Stimulated activated CD4-positive, alpha-beta T cell treated with anti-CD3 and anti-CD28 coated beads, Interleukin-4, amount 100 ng/mL, for 1 hour (primary cell): ENCODE measurements around the gene TXNDC11.

Source experiments
- DNase-seq: peaks from one replicate; pipeline ENCODE4 v3.0.0-alpha.2; 2020

Gene TXNDC11

DNA sequence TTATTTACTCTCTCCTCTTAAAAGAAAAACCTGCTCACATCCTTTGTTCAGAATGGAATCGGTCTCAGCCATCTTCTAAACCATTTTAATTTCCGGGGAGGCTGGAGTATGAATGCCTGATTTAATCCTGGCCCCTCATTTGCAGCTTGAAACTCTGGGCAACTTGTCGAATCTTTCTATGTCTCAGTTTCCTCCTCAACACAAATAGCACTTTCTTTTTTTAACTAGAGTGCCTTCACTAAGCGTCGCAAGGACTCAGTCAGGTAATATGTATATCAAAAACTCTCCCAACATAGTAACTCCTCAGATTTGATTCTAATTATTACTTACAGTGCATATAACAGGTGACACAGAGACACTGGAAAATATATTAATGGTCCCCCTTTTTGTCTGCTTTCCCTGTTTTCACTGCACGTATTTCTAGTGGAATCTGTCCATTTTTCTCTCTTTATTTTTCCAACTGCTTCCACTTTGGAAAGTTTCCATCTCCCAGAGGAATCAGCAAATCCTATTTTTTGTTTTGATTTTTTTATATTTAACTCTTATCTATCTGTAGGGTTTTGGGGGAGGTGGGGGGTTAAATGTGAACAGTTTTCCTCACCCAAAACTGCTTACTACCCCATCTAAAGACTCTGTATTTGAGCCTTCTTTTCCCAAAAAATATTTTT is 55.8 kb downstream of the TXNDC11 start:
- no peak for DNase-seq

DNA sequence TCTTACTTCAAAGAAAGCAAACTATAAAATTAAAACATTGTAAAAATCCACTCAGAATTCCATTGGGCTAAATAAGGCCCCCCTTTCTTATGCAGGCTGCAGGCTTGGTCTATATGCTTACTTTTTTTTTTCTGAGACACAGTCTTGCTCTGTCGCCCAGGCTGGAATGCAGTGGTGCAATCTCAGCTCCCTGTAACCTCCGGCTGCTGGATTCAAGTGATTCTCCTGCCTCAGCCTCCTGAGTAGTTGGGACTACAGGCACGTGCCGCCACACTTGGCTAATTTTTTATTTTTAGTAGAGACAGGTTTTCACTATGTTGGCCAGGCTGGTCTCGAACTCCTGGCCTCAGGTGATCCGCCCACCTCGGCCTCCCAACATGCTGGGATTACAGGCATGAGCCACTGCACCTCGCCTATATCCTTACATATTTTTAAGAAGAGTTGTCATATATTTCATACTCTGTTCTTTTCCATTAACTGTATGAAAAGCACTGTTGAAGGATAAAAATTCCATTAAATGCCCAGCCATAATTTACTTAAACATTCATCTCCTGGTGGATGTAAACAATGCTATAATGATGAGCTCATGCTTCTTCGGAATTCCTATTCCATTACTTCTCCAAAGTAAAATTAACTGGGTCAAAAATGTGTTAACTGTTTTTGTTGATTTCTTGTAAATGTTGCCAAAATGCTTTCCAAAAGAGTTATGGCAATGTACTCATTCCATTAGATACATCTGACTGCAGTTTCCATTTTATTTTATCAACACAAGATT is 56.6 kb downstream of the TXNDC11 start:
- no peak for DNase-seq

DNA sequence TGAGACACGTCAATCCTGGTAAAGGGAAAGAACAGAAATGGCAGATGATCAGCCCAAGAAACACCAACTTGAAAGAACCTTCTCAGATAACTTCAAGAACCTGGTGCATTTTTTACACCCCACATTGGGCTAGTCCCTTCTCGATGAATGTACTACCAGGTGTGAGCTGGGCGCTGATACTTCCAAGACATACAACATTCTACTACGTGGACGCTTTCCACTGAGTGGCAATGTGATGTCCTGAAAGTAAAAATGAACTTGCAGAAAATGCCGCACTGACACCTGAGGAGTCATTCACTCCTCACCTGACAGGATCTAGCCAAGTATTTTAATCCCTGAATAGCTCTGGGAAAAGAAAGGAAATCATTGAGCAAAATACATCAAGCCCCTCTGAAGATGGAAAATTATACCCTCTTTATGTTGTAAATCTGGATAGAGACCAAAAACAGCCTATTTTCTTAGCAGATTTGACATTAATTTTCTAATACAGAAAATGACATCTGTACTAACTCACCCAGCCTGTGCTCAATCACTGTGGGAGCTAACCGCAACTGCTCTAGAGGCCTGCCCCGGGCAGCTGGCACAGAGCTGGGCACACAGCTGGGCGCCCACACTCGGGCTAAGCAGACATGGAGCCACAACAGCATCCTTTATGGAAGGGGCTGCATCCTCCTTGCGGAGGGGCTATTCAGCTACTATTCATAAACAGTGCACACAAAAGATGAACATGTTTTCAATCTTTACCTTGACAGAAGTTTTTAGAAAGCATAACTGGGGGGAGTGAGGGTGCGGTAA is 58.2 kb downstream of the TXNDC11 start:
- no peak for DNase-seq

DNA sequence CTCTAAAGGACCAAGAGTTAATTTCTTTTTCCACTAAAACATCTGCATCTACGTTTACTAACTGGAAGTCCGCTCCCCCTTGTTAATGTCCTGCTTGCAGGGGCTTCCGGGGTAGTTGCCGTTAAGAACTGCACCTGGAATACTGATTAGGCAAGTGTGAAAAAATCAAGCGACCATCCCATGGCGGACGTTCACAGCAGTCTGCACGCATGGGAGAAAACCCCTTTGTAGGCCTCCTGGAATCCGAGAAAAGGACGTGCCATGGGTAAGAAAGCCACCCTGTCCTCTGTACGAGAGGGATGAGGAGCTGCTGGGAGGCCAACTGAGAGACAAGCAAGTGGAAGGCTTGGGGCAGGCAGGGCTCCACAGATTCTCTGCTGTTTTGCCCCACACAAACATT is 59.5 kb downstream of the TXNDC11 start:
- no peak for DNase-seq

DNA sequence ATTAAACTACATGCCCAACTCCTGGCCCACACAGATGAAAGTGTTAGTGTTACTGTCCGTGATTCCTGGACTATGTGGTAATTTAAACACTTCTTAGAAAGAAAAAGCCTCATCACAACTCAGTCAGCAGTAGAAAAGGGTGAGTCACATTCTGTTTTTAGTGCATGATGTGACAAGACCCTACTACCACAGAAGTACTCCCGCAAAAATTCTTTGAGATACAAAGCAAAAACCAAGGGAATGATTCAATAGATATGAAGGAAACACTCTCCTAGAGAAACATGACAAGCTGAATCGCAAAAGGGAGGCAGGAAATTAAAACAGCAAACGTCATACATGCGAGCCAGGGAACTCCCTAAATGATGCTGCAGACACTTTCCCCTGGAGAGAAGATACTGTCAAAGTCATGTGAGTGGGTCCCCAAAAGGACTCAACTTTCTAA is 60.0 kb downstream of the TXNDC11 start:
- DNase-seq = no peak

DNA sequence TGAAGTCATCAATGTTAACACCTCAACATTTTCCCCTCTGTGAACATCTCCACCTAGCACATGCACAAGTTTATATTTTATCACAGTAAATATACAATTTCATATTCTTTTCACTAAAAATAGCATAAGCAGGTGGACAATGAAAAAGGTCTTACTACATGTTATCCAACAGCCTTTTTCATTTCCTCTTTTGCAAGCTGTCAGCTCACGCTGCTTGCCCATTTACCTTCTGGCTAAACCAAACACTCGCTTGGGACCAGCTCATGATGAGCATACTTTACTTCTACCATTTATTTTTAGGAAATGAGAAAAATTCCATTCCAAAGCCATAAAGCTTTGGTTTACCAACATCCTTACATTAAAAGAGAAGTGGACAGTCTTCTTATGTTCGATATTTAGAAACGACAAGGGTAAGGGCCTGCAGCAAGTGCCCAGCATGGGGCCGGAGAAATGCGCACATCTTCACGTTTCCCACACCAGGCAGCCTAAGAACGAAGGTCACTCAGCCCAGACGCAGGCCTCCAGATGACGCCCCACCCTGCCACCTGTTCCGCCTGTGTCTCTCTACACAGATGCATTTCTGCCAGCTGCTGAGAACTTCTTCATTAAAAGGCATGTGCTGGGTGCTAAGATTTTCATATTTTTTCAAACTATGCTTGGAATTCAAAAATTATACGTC is 60.5 kb downstream of the TXNDC11 start:
- DNase-seq = no peak

DNA sequence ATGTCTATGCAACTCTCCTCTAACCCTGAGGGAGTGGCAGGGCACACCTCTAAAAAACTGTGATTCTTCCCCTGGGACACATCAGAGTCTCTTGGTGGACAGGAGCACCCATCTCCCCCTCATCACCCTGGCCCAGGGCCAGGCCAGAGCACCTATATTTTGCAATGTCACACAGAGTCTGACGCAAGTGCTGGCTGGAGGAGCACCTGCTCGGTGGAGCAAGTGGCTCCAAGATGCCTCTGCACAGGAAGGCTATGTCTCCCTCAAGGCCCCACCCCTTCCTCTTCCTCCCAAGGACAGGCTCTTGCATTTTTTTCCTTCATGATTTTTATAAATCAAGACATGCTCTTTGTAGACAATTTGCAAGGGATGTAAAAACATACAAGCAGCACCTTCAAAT is 61.1 kb downstream of the TXNDC11 start:
- no peak for DNase-seq

DNA sequence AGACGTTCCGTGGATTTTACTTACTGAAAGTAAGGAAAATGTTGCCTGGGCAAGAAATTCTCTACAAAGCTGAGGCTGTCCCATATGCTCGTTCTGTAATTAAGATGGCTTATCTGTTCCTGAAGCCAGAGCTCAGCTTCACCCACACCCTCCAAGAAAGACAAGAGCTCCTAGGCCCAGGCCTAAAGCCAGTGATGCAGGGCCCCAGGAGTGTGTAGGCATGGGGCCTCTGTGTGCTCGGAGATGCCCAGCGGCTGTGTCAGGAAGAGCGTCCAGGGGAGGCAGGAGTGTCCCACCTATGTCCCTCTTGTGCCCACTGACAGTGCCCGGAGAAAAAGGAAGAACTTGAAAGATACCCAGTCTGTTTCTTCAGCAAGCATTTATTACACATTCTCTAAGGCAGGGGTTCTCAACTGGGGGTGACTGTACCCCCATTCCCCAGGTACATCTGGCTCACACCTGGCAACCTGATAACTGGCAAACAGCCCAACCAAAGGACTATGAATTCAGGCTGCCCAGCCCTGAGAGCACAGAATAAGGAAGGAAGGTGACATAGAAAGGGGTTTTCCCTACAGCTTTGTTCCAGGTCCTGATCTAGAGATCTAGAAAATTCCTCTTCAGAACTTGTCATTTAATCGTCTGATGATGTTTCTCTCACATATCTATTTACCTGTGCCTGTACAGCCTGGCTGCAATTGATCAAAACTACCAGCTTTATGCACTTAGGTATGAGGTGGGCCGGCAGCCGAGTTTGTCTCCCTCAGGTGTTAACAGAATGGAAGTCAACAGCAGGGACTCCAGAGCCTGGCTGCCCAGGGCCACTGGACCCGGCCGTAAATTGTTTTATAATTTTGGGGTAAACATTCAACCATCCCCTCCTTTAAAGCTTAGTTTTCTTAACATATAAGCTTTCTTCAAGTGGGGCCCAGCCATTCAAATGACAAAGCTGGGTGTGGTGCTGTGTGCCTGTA is 62.4 kb downstream of the TXNDC11 start:
- DNase-seq = no peak

DNA sequence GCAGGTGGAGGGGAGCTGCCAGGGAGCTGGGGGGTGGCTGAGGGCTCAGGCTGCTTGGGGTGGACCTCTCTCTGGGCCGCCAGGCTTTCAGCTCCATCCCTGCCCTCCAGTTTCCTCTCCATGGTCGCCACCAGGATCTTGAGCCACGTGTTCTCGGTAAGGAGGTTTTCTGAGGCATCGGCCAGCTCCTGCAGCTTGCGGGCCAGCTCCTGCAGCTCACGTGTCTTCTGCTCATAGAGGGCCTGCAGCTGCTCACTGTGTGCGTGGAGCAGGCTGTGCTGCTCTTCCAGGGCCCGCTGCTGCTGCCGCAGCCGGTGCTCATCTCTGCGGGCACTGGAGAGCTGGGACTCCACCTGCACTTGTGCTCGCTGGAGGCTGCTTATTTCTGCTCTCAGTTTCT is 63.4 kb downstream of the TXNDC11 start:
- no peak for DNase-seq

DNA sequence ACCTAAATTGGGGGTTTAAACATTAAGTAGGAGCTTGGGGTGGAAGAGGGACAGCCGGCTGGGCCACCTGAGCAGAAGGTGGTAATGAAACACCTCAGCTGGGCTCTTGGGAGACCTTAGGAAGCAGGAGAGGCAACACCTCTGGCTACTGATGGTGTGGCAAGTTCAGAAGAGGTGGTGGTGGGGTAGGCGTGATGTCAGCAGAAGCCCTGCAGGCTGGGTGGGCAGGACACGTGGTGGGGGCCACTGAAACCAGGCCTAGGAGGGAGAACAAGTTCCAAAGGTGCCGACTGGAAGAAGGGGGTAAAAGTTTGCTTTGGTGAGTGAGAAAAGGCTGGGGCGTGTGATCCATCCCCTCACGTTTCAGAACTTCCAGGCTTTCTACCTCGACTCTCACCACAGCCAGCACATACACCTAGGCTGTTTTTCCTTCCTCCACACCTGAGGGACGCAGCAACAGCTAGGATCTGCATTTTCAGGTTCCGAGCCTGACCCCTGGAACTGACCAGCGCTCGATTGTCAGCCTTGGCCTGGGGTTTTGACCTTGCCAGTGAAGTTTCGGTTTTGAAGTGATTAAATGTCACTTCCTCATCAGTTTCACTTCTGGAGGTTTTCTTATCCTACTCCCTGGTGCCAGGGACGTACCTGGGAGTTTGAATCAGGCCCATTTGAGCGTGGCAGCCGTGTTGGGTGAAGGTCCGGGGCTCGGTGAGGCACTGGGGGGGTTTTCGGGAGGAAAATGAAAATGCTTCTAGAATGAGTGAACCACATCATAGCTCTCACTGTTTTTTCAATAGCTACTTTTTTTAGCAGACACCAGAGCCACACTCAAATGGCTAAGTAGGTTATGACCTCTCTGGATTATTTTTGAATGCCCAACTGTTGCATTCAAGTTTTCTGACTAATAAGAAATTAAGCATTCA is 64.4 kb downstream of the TXNDC11 start:
- no peak for DNase-seq

DNA sequence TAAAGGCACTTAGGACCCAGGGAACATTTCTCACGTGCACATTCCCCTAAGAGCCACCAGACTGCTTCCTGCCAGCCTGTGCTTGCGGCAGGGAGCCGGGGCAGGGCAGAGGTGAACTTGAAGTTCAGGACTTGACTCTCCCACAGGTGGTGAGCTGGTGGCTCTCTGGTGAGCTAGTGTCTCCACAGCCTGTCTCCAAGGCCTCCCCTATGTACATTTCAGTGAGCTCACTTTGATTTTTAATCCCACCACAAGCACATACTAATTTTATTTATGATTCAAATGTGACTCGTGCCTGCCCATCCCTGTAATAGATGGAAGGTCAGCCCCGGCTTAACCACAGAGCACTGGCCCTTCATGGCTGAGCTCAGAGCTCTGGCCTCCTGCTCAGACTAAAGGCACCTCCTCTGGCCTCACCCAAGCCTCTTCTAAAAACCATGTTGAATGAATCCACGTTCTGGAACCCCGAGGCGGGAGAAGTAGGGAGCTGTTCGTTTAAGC is 65.2 kb downstream of the TXNDC11 start:
- no peak for DNase-seq

DNA sequence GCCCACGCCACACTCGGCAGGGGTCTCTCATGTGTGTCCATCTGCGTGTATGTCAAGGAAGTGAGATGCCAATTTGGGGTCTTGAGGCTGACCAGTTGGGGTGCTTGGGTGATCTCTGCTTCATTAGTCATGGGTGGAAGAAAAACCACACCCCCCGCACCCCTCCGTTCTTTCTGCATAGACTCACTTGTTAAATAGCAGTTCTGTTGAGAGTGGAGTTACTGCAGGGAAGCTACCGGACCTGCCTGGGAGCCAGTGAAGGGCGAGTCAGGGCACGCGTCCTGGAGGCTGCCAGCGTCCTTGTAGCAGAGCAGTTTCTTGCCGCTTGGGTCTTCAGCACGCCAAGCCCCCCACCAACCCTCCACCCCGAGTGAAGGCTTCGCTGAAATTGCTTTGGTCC is 65.9 kb downstream of the TXNDC11 start:
- DNase-seq = no peak

DNA sequence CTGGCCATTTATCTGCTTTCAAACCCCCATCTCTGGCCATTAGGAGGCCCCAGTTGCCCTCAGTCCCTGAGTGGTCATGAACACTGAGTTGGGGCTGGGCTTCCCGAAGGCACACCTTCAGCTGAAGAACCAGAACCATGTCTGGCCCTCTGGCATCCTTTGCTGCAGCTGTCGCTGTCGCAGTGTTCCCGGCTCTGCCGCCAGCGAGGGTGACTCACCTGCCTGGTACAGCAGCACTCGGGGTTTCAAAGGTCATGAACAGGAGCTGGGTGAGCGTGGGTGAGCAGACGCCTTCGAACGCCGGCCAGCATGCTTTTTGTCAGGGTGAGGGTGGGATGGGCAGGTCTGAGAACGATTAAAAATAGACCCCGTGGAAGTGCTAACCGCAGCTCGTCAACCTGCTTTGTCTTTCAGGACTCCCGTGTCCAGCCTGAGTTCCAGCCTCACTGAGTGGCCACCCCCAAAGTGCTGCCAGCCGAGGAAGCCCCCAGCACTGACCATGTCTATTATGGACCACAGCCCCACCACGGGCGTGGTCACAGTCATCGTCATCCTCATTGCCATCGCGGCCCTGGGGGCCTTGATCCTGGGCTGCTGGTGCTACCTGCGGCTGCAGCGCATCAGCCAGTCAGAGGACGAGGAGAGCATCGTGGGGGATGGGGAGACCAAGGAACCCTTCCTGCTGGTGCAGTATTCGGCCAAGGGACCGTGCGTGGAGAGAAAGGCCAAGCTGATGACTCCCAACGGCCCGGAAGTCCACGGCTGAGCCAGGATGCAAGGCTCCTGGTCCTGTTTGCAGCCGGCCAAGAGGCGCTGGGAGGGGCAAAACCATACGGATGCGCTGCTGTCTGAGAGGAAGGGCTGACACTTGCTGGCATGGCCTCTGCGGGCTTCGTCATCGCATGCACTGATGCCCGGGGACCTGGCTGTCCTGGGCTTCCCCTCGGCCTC is 66.8 kb downstream of the TXNDC11 start:
- DNase-seq = peak; percentile 53

DNA sequence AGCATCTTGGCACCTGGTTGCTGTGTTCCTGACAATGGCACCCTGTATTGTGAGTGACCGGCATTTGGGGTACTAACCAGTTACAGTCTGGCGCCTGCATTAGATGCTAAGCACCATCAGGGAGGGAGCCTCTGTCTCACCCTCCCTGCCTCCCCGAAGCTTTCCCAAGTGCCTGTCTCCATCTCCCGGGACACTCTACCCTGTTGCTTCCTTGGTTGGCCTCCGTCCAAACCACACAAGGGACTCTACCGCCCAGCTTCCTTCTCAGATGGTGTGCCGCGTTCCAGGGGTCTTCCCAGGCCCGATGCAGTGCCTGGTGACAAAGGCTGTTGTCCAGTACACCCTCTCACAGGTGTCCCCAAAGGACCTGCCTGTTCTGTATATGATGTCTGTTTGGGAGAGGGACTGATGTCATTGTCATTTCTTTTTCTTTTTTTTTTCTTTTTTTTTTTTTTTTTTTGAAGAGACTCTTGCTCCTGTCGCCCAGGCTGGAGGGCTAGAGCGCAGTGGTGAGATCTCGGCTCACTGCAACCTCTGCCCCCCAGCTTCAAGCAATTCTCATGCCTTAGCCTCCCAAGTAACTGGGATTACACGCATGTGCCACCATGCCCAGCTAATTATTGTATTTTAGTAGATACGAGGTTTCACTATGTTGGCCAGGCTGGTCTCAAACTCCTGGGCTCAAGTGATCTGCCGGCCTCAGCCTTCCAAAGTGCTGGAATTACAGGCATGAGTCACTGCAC is 67.7 kb downstream of the TXNDC11 start:
- DNase-seq = no peak

DNA sequence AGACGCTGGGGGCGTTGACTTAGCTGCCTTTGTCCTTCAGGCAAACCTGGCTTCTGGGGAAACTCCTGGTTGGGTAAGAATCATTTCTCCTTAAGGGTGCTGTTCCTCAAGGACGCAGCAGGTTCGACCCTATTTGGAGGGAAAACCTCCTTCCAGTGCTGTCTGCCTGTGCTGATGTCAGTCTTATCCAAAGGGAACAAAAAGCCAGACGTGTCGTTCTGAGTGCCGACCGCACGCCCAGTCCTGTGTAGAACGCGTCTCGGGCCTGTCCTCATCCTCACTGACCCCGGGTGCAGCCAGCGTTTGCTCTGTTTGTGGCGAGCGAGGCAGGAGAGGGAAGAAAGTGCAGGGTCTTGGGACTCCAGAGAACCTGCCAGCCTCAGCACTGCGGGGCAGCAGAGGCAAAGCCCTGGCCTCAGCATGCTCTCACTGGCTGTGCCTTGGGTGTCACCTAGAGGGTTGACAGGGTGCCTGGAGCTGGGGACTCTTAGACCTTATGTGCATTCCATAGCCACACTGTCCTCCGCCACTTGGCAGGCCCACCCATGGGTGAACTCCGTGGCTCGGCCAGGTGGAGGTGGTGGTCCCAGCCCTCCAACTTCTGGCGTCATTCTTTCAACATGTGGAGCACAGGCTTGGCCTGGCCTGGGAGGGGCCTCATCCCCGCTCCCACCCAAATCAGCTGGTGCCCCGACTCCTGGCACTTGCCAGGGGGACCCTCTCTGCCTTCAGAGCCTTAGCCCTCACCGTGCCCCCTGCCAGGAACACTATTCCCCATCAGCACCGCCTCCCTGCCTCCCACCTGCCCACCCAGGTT is 68.4 kb downstream of the TXNDC11 start:
- no peak for DNase-seq

DNA sequence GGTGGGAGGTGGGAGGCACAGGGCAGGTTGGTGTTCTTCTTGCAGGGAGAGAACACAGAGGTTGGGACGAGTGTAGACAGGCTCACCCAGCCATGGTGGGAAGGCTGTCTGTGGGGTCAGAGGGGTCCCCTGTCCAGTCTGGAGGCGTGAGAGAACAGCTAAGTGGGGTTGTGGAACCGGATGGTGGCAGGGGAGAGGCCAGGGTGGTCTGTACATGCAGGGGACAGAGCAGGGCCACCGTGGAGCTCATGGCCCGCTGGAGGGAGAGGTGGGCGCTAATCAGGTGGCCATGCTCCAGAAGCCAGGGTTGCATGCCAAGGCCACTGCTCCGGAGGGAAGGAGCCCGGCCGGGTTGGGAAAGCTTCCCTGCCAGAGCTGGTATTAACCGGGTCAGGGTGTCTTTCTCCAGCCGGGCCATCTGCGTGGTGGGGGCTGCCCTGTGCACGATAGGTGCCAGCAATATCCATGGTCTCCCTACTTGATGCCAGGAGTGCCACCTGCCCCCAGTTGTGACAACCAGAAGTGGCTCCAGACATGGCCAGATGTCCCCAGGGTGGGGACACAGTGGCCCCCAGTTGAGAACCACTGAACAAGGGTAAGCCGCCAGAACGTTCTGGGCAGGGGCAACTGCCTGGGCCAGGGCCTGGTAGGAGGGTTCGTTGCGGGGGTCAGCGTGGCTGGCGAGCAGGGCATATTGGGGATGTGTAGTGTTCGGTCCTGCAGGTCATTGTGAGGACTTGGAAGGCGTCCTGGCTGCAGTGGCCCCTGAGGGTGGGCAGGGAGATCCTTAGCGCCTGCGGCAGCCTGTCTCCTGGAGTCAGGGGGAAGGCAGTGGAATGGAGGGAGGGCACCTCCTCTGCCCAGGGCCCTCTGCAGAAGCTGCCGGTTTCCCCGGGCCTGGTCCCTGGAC is 69.3 kb downstream of the TXNDC11 start:
- DNase-seq = no peak
